DOHH2 (cell line): Measurements from ENCODE around the gene TRAF3IP3.

Experiments
- H3F3A ChIP-seq: fragments of 200-600 bp; sonication (generic), shearing (Covaris generic); 2 replicates; pipeline ENCODE4 v1.6.0; 2016; ENCODE audit warnings: antibody characterized with exemption, mild to moderate bottlenecking; ENCODE audit not compliant: control insufficient read depth, insufficient read depth
- H3K27ac ChIP-seq: fragments of 200-600 bp; sonication (generic); 2 replicates; pipeline ENCODE4 v1.5.1; 2014; ENCODE audit warnings: low read depth, mild to moderate bottlenecking, low read length, moderate library complexity
- H3K27me3 ChIP-seq: fragments of 200-600 bp; sonication (generic); 2 replicates; pipeline ENCODE4 v1.6.1; 2014; ENCODE audit warnings: mild to moderate bottlenecking, low read length, mixed read lengths; ENCODE audit not compliant: control insufficient read depth
- H3K36me3 ChIP-seq: fragments of 200-600 bp; sonication (generic); 2 replicates; pipeline ENCODE4 v1.6.1; 2014; ENCODE audit warnings: mild to moderate bottlenecking, low read length, moderate library complexity, mixed read lengths; ENCODE audit not compliant: control insufficient read depth
- H3K4me1 ChIP-seq: fragments of 200-600 bp; sonication (generic); 2 replicates; pipeline ENCODE4 v1.6.1; 2014; ENCODE audit warnings: mild to moderate bottlenecking, low read length, mixed read lengths; ENCODE audit not compliant: control insufficient read depth
- H3K4me2 ChIP-seq: fragments of 200-600 bp; sonication (generic); 2 replicates; pipeline ENCODE4 v1.6.0; 2014; ENCODE audit warnings: mild to moderate bottlenecking, low read length, moderate library complexity
- H3K4me3 ChIP-seq: fragments of 200-600 bp; sonication (generic); 2 replicates; pipeline ENCODE4 v1.5.1; 2014; ENCODE audit warnings: mild to moderate bottlenecking, low read length, mixed read lengths
- H3K79me2 ChIP-seq: fragments of 200-600 bp; sonication (generic); 2 replicates; pipeline ENCODE4 v1.6.1; 2014; ENCODE audit warnings: mild to moderate bottlenecking, low read length, mixed read lengths; ENCODE audit not compliant: control insufficient read depth
- H3K9me2 ChIP-seq: fragments of 200-600 bp; sonication (generic); replicated peaks from 2 replicates; pipeline ENCODE4 v1.6.1; 2014; ENCODE audit warnings: mild to moderate bottlenecking, low read length, mixed read lengths; ENCODE audit not compliant: control insufficient read depth
- H3K9me3 ChIP-seq: fragments of 200-600 bp; sonication (generic); 2 replicates; pipeline ENCODE4 v1.6.1; 2014; ENCODE audit warnings: antibody characterized with exemption, low read length, mixed read lengths; ENCODE audit not compliant: control insufficient read depth, insufficient read depth
- H4K20me1 ChIP-seq: fragments of 200-600 bp; sonication (generic); 2 replicates; pipeline ENCODE4 v1.6.0; 2014; ENCODE audit warnings: low read depth, mild to moderate bottlenecking, antibody characterized with exemption, low read length, moderate library complexity; ENCODE audit not compliant: control insufficient read depth, insufficient read depth
- CTCF ChIP-seq: fragments of 200-600 bp; sonication (generic); IDR thresholded peaks from one replicate; pipeline ENCODE4 v1.5.1; 2014; ENCODE audit warnings: antibody characterized with exemption, mild to moderate bottlenecking, low read depth, low read length; ENCODE audit not compliant: poor library complexity, severe bottlenecking
- EZH2phosphoT487 ChIP-seq: fragments of 200-600 bp; sonication (generic); IDR thresholded peaks from 2 replicates; pipeline ENCODE4 v1.6.1; 2017; ENCODE audit warnings: borderline replicate concordance, mild to moderate bottlenecking, antibody characterized with exemption, low read length, moderate library complexity, mixed read lengths

TRAF3IP3 gene

DNA sequence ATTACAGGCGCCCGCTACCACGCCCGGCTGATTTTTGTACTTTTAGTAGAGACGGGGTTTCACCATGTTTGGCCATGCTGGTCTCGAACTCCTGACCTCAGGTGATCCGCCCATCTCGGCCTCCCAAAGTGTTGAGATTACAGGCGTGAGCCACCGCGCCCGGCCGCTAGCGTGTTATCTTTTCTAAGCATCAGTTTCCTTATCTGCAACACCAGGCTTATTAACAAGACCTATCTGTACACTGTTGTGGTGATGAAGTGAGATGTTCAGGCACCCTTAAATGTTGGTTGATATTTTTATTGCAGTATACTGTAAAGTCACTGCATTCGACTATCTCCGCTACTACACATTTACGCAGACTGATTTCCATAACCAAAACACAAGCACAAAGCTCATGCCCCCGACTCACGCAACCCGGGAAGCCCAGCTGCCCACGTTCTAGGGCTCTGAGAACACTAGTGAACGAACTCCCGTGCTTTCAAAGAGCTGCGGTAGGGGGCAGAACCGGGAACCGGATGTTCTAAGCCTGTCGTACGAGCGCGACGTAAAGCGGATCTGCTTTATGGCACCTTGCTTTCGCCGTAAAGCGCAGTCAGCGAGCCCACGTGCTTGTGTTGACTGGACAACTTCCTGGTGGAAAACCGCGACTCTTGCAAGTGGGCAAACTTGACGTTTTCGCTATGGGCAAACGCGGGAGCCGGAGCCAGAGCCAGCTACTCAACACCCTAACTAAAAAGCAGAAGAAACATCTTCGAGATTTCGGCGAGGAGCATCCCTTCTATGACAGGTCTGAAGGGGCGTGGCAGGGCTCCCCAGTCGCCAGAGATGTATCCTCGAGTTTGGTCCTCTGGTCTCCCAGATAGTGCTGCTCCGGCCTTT lies 71.8 kb downstream of the TRAF3IP3 start, which contains the start of gene UTP25:
Gene UTP25, plus strand, starts transcription at position 589 of the 879 bp plus-strand sequence. Its CDS starts 92 bp downstream, at position 681.
- Histone ChIP-seq H3K9me3 (no peaks in the 10 kb centered on the region), H4K20me1 (no peaks in the 10 kb centered on the region), H3K4me1 (peaks cover 22% of the 10 kb centered on the region), H3K27ac (peak within 1 kb of the TSS; percentile 71), H3K4me2 (peak within 1 kb of the TSS; percentile 74), H3K4me3 (peak within 1 kb of the TSS; percentile 100), H3K36me3 (peaks cover 32% of the 10 kb centered on the region), H3K27me3 (no peaks in the 10 kb centered on the region; the same call in 1 of the 2 replicates), H3F3A (peaks cover 5% of the 10 kb centered on the region), H3K9me2 (no peaks in the 10 kb centered on the region), H3K79me2 (peaks cover 36% of the 10 kb centered on the region)
- TF ChIP-seq CTCF: peak; percentile 63
- no peak for TF ChIP-seq EZH2phosphoT487

DNA sequence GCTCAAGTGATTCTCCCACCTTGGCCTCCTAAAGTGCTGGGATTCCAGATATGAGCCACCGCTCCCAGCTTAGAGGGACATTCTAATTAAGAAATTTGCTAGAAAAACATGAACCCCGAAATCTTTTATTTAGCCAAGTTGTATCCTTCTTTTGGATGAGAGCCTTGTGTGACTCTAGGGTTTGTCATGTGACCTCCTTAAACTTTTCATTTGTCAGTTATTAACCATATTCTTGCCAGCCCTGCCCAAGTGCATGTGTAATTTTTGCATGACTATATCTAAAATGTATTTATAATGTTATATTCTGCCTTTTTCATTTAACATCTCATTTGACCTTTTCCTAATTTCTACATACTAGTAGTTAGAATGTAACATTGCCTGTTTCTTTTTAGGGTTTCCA lies 73.9 kb downstream of the TRAF3IP3 start:
- Histone ChIP-seq H3K9me3 (no peaks in the 10 kb centered on the region), H3K27ac (no peak overlapping the region), H4K20me1 (no peaks in the 10 kb centered on the region), H3K4me1 (peaks cover 22% of the 10 kb centered on the region), H3K9me2 (no peaks in the 10 kb centered on the region), H3K4me2 (peak overlapping the region; percentile 48), H3K79me2 (peaks cover 36% of the 10 kb centered on the region), H3K4me3 (peak overlapping the region; percentile 100), H3F3A (peaks cover 5% of the 10 kb centered on the region), H3K27me3 (no peaks in the 10 kb centered on the region), H3K36me3 (peaks cover 53% of the 10 kb centered on the region)
- TF ChIP-seq CTCF (no peak), EZH2phosphoT487 (no peak)

GRCh38 chr1:209830722-209831121 lies 74.9 kb downstream of the TRAF3IP3 start:
- H3K4me3 ChIP-seq: no peak overlapping the region
- no peak for TF ChIP-seq EZH2phosphoT487
- TF ChIP-seq CTCF: no peak
- peaks cover 63% of the 10 kb centered on the region for H3K36me3 ChIP-seq
- H3K9me3 ChIP-seq: no peaks in the 10 kb centered on the region
- H3K27me3 ChIP-seq: no peaks in the 10 kb centered on the region
- peaks cover 36% of the 10 kb centered on the region for H3K79me2 ChIP-seq
- H3K4me1 ChIP-seq: peaks cover 22% of the 10 kb centered on the region
- peaks cover 2% of the 10 kb centered on the region; the same call in 1 of the 2 replicates for H3F3A ChIP-seq
- no peak overlapping the region for H3K27ac ChIP-seq
- no peaks in the 10 kb centered on the region for H3K9me2 ChIP-seq
- H4K20me1 ChIP-seq: no peaks in the 10 kb centered on the region
- H3K4me2 ChIP-seq: no peak overlapping the region
